ENCODE data around the gene UQCR11.
"Not testable (repeated sequence)": the region's sequence is repeated elsewhere in the genome, so short reads cannot be mapped to it uniquely, and the experiment has no call there.

The UQCR11 gene

DNA sequence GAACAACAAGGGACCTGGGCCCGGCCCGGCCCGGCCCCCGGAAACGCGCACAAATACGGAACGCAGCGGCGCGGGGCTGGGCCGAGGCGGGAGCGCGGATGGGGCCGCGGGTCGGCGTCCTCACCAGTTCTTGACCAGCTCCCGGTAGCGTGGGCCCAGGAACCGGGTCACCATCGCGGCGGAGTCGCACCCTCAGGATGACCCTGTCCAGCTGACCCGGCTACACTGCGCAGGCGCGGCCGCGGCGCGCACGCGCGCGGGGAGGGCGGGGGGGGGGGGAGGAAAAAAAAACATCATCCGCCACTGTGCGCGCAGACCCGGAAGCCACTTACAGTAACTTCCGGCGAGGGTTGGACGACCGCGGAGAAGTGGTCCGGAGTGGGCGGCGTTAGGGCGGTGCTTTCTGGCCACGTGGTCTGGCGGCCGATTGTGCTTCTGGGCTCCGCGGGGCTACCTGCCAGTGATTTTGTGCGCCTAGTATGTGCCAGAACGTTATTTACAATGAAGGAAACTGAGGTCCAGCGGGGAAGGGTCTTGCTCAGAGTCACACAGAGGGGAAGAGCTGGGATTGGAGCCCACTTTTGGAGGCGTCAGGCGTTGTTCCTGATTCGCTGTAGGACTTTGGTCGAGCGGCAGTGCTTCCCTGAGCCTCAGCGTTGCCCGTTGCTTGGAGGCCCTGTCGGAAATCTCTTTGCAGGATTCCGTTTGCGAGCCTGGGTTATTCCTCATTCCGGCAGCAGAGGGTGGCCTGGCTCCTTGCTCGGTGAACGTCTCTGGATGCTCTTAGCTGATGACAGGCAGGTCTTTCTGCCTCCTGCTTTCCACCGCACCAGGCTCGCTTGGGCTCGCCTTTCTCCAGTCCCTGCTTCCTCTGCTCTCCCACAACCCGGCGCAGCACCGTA is at the start of gene UQCR11:
UQCR11 (minus strand) TSS at position 227 of the 902 bp plus-strand sequence; CDS start at position 174, 53 bp downstream.
- DNase-seq (ENCODE audit: low read depth), result peak; percentile 90

- DNase-seq (ENCODE audit: low read depth), result no peak
Observed at GRCh38 chr19:1654178-1654792, 49.0 kb upstream of the UQCR11 start.

- DNase-seq (ENCODE audit: low read depth), result no peak
Observed at GRCh38 chr19:1653300-1653628, 48.0 kb upstream of the UQCR11 start.

DNA sequence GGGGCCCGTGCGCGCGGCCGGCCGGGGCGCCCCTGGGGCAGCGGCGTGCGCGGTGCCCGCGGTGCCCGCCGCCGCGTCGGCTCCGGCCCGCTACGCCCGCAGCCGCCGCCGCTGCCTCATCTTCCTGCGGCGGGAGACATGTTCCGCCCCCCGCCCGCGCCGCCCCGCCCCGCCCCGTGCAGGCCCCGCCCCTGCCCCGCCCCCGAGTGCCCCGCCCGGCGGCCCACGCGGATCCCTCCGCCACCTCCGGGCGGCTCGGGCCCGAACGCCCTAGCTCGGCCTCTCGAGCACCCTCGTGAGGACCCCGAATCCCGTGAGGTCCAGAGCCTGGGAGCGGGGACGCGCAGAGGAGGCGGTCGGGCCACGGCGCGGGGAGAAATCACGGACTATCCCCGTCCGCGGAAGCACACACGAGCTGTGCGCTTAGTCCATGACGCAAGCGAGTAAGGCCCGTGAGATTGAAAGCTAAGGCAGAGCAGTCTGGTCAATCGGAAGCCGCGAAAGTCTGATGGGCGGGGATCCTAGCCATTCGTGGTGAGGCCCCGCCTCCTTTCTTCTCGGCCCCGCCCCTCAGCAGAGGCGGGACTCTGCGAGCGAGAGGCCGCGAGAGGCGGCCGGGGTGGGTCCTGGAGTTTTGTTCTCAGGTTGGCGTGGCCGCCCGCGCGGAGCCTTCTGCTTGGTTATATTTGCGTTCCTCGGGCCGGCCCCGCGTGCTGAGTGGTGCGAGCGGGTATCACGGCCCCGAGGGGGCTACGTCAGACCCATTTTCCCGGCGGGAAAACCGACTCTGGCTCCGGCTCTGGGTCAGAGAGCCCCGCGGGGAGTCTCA is 47.4 kb upstream of the UQCR11 start, which contains the start of gene TCF3:
TCF3 (minus strand) TSS at position 145 of the 829 bp plus-strand sequence. CDS start 2,367 bp downstream, outside the sequence.
- peak; percentile 98 for DNase-seq (ENCODE audit: low read depth)

- peak; percentile 20 for DNase-seq (ENCODE audit: low read depth)
Observed at GRCh38 chr19:1651568-1652291, 46.5 kb upstream of the UQCR11 start.

GRCh38 chr19:1650650-1651567 is 45.6 kb upstream of the UQCR11 start:
- DNase-seq (ENCODE audit: low read depth), result peak; percentile 61

DNA sequence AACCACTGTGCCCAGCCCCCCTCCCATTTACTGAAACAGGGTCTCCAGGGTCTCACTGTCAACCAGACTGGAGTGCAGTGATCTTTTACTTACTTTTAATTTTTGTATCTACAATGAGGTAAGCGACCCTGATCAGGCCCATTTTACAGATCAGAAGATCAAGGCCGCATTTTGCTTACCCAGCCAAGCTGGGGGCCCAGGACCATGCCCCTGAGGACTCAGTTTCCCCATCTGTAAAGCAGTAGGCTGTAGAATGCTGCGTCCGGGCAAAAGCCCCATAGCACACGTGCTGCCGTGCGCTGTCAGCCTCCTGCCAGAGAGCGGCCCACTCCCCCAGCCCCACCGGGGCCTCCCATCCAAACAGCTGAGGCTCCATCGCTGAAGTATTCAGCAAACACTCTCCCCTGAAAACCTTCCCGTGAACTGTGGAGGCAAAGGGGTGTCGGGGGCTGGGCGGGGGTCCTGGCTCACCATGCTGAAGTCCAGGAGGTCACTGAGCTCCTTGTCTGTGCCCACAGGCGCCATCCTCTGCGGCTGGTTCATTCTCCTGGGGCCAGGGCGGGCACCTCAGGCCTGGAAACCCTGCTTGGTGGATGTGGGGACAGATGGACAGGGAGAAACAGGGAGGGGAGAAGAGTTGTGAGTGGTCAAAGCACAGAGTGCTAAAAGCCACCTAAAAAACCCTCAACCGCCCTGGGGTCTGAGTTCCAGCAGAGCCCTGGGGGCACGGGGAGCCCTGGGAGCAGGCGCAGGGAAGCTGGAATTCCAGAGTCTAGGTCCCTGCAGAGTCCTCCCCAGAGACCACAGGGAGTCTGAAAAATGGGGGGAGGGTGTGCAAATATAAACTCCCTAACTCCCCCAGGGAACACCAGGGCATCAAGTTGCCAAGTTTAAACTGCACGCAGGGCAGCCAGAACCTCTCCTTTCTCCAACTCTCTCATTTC is 44.7 kb upstream of the UQCR11 start:
- DNase-seq (ENCODE audit: low read depth), result no peak

- no peak for DNase-seq (ENCODE audit: low read depth)
Observed at GRCh38 chr19:1648920-1649541, 43.8 kb upstream of the UQCR11 start.

DNA sequence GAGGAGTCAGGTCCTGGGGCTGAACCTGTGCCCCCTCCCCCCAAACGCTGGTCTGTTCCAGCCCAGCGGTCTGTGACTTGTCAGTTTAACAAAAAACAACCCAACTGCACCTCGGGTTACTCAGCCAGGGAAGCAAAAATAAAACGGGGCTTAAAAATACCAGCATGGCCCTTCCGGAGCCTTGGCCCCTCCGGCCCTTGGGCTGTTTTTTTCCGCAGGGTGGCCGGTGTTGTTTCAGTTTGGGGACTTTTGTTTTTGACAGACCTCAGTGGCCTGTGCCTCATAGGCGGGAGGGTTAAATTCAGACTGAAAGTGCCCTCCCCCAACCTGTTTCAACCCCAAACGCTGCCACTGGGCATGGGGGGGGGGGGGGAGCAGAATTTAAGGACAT is 43.2 kb upstream of the UQCR11 start:
- DNase-seq (ENCODE audit: low read depth), result no peak

DNA sequence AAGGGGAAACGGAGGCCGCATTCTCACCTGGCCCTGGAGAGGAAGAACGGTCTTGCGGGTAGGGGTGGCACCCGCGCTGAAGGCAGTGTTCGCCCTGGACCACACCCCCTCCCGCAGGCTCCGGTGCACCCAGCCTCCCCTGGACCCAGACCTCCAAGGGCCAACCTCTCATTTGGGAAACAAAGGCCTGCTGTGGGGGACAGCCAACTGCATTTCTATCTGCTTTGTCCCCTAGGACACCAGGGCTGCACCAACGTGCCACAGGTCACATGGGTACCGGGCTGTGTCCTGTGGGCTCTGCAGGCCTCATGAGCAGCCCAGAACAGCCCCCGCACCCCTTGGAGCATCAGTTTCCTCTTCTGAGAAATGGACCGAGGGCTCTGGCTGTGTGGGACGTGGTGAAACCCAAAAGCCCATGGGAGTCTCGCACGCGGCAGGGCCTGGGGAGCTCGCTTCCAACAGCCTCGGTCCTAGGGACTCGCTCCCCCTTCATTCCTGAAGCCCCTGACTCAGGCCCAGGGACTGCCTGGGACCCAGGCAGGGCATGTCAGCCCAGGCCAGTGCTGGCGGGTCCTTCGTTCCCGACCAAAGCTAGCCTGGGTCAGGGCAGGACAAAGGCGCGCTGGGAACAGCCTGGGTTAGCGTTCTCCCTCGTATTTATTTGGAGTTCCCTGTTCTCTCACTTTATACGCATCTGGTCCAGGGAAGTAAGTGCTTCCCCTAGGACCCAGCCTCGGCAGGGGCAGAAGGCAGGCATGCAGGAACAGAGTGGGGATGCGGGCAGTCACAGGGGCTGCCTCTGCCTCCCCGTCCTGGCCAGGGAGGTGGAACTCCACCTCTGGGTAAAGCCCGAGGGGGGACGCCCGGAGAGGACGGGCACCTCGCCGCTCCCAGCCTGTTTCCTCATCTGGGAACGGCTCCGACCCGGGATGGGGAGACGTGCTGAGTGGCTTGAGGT is 42.5 kb upstream of the UQCR11 start:
- DNase-seq (ENCODE audit: low read depth), result no peak

GRCh38 chr19:1646659-1647453 is 41.6 kb upstream of the UQCR11 start:
- no peak for DNase-seq (ENCODE audit: low read depth)

DNA sequence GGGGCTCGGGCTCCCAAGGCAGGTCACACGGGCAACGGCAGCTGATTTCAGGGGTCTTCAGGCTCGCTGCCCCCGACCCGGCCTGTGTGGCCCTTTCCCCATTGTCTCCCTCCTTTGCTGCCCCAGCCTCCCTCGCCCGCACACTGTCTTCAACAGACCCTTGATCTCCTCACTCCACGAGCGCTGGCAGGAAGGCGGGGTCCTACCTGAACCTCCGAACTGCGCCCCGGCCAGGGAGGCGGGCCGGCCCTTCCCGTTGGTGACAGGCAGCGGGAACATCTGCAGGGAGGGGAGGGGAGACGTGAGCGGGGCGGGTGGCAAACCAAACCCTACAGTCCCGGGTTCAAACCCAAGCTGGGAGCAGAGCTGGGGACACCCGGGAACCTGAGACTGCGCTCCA is 40.9 kb upstream of the UQCR11 start:
- no peak for DNase-seq (ENCODE audit: low read depth)

DNA sequence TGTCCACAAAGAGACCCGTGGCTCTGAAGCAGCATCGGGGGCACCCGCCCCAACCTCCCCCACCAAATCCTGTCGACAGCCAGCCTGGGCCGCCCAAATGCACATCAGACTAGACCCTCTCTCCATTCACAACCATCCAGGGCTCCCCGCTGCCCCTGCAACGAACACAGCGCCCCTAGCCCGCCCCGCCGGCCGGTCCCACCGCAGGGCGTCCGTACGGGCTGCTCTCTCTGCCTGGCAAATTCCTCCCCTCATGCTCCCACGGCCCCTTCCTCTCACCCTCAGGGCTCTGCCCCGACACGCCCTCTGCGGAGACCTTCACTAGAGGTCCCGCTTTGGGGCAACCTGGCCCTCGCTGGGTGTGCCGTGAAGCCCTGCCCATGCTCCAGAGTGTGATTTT is 40.0 kb upstream of the UQCR11 start:
- no peak for DNase-seq (ENCODE audit: low read depth)

DNA sequence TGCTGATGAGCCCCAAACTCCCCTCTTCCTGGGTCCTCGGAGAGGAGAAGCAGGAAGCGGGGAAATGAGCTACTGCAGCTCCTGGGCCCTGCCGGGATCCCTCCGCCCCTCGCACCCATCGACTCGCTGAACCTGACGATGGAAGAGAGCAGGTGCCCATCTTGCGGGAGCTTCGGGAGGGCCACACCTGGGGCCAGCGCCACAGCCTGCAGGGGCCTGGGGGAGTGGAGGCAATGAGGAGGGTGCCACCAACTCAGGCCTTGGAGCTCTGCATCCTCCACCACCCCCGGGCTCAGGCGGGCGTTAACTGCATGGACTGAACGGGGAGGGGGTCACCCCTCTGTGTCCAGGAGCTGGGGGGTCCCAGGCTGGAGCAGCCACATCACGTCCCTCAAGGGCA is 38.8 kb upstream of the UQCR11 start:
- no peak for DNase-seq (ENCODE audit: low read depth)

- DNase-seq (ENCODE audit: low read depth), result not testable (repeated sequence)
Observed at GRCh38 chr19:1640893-1641448, 35.7 kb upstream of the UQCR11 start.

- no peak for DNase-seq (ENCODE audit: low read depth)
Observed at GRCh38 chr19:1636325-1637236, 31.3 kb upstream of the UQCR11 start.
